ENCODE data around the gene RANBP3.
A peak's percentile ranks its signal among the peaks of the same experiment; 100 is the strongest.

The RANBP3 gene

DNA sequence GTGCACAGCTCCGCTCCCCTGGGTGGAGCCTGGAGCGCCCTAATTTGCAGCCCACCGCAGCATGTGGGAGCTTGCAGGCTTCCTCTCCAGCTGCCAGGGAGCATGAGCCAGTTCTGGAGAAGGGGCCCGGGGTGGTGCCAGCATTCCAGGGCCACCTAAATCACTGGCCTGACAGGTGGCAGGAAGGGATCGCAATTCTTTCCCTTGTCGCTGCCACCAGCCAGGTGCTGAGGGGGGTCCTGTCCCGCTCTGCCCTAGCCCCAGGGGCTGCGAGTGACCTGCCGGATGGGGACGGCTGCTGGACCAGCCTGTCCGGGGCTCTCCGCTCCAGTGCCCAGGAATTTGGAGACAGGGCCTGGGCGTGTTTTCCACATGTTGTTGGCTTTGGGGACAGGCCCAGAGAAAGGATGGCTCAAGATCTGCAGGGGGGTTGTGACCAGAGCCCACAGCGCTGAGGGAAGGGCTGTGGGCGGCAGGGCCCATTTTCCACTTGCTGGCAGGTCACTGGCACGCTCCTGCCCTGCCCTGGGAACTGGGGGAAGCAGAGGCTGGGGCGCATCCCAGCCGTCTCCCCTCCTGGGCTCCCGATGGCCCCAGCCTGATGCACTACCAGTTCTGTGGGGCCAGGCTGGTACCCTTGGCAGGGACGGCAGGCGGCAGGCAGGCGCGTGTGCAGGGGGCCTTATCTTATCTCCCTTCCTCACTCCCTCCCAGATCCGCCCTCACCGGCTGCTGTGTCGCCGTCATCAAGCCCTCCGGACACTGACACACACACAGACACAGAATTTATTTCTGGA, 83.8 kb downstream of the RANBP3 start:
- H3K36me3 ChIP-seq (ENCODE audit: low read depth) = peaks cover 5% of the 10 kb centered on the region; the same call in 1 of the 2 replicates
- H3K4me1 ChIP-seq (ENCODE audit: insufficient read depth, poor library complexity, severe bottlenecking) = no peaks in the 10 kb centered on the region
- TF ChIP-seq, protein P1, sequence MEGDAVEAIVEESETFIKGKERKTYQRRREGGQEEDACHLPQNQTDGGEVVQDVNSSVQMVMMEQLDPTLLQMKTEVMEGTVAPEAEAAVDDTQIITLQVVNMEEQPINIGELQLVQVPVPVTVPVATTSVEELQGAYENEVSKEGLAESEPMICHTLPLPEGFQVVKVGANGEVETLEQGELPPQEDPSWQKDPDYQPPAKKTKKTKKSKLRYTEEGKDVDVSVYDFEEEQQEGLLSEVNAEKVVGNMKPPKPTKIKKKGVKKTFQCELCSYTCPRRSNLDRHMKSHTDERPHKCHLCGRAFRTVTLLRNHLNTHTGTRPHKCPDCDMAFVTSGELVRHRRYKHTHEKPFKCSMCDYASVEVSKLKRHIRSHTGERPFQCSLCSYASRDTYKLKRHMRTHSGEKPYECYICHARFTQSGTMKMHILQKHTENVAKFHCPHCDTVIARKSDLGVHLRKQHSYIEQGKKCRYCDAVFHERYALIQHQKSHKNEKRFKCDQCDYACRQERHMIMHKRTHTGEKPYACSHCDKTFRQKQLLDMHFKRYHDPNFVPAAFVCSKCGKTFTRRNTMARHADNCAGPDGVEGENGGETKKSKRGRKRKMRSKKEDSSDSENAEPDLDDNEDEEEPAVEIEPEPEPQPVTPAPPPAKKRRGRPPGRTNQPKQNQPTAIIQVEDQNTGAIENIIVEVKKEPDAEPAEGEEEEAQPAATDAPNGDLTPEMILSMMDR (IDR thresholded peaks at IDR 0.05; ENCODE audit: poor library complexity, severe bottlenecking) = no peak
- no peak overlapping the region for H3K4me3 ChIP-seq (ENCODE audit: severe bottlenecking)
- H3K27ac ChIP-seq (ENCODE audit: poor library complexity, severe bottlenecking) = no peak overlapping the region
- DNase-seq (ENCODE audit: low spot score) (no peak), ATAC-seq (ENCODE audit: low read depth) (peak; percentile 5; the same call in 1 of the 3 replicates)
- no peaks in the 10 kb centered on the region for H3K27me3 ChIP-seq (ENCODE audit: insufficient read depth, poor library complexity, severe bottlenecking)
- peaks cover 2% of the 10 kb centered on the region for H3K9me3 ChIP-seq (ENCODE audit: severe bottlenecking)

DNA sequence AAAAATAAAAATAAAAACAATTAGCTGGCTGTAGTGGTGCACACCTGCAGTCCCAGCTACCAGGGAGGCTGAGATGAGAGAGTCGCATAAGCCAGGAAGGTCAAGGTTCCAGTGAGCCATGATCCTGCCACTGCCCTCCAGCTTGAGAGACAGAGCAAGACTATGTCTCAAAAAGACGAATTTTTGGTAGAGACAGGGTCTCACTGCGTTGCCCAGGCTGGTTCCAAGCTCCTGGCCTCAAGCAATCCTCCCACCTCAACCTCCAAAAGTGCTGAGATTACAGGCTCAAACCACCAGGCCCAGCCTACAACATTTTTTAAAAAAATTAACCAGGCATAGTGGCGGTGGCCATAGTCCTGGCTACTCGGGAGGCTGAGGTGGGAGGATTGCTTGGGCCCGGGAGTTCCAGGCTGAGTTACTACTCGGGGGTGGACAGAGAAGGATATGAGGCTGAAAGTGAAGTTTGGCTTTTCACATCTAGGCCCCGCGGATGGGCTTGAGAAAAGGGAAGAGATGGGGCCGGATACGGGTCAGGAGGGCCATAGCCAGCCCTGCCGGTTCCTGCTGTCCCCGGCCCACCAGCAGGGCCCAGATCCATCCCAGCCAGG, 84.5 kb downstream of the RANBP3 start:
- TF ChIP-seq, protein P1 (IDR thresholded peaks at IDR 0.05; ENCODE audit: poor library complexity, severe bottlenecking) = no peak
- DNase-seq (ENCODE audit: low spot score) (no peak), ATAC-seq (ENCODE audit: low read depth) (peak; percentile 7; the same call in 1 of the 3 replicates)
- H3K4me3 ChIP-seq (ENCODE audit: severe bottlenecking) = no peak overlapping the region
- no peaks in the 10 kb centered on the region for H3K27me3 ChIP-seq (ENCODE audit: insufficient read depth, poor library complexity, severe bottlenecking)
- H3K36me3 ChIP-seq (ENCODE audit: low read depth) = peaks cover 5% of the 10 kb centered on the region; the same call in 1 of the 2 replicates
- no peak overlapping the region for H3K27ac ChIP-seq (ENCODE audit: poor library complexity, severe bottlenecking)
- H3K9me3 ChIP-seq (ENCODE audit: severe bottlenecking) = peaks cover 2% of the 10 kb centered on the region
- no peaks in the 10 kb centered on the region for H3K4me1 ChIP-seq (ENCODE audit: insufficient read depth, poor library complexity, severe bottlenecking)

DNA sequence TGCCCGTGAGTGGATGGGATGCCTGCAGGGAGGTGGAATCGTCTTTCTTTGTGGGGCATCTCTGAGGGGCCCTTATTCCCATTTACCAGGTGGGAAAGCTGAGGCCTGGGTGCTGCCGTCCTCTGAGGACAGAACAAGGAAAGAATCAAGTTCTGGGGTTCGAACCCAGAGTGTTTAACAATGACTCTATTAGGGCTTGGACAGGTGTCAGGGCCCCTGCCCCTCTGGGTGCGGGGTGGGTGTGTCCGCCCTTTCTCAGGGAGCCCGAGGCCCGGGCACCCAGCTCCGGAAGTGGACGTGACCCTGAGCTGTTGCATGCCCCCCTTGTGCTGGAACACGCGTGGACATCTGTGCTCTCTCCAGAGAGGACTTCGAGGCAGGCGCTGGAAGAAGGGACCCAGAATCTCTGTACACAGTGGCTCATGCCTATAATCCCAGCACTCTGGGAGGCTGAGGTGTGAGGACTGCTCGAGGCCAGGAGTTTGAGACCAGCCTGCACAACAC, 85.1 kb downstream of the RANBP3 start:
- no peak for DNase-seq (ENCODE audit: low spot score)
- no peak for ATAC-seq (ENCODE audit: low read depth)
- Histone ChIP-seq H3K4me1 (ENCODE audit: insufficient read depth, poor library complexity, severe bottlenecking) (no peaks in the 10 kb centered on the region), H3K27me3 (ENCODE audit: insufficient read depth, poor library complexity, severe bottlenecking) (no peaks in the 10 kb centered on the region), H3K9me3 (ENCODE audit: severe bottlenecking) (peaks cover 2% of the 10 kb centered on the region), H3K27ac (ENCODE audit: poor library complexity, severe bottlenecking) (no peak overlapping the region), H3K4me3 (ENCODE audit: severe bottlenecking) (no peak overlapping the region), H3K36me3 (ENCODE audit: low read depth) (peaks cover 5% of the 10 kb centered on the region; the same call in 1 of the 2 replicates)
- TF ChIP-seq, protein P1 (IDR thresholded peaks at IDR 0.05; ENCODE audit: poor library complexity, severe bottlenecking) = peak; percentile 21

DNA sequence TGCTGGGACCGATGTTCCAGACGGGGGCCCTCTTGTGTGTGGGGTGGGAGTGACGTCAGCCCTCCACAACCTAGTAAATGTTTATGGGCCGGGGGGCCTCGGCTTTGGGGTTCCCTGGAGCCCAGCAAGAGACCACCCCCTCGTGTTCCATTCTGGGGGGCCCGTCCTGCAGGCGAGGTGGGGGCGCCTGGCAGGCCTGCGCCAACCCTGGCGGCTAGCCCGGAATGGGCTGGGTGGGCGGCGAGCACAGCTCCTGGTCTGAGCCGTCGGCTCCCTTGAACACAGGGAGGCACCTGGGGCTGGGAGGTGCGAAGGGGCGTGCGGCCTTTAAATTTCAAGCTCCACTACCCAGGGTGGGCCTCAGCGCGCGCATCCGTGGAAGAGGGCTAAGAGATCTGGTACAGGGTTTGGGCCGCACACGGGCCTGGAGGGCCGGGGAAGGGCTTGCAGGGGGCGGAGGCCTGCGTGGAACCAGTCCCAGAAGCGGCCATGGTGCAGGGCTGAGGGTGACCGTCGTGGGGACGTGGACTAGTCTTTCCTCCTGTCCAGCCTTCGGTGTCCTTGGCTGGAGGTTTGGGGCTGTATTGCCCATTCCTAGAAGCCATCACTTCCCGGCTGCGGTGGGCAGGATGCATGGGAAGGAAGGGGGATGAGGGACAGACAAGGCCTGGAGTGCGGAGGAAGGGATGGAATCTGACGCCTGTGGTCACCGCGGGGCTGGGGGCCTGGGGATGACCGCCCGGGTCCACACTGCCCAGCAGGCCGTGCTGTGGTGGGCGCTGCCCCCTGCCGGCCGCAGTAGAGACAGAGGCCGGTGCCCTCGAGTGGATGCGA, 85.8 kb downstream of the RANBP3 start:
- Histone ChIP-seq H3K27me3 (ENCODE audit: insufficient read depth, poor library complexity, severe bottlenecking) (no peaks in the 10 kb centered on the region), H3K9me3 (ENCODE audit: severe bottlenecking) (peaks cover 2% of the 10 kb centered on the region), H3K36me3 (ENCODE audit: low read depth) (peaks cover 5% of the 10 kb centered on the region; the same call in 1 of the 2 replicates), H3K4me1 (ENCODE audit: insufficient read depth, poor library complexity, severe bottlenecking) (no peaks in the 10 kb centered on the region), H3K27ac (ENCODE audit: poor library complexity, severe bottlenecking) (no peak overlapping the region), H3K4me3 (ENCODE audit: severe bottlenecking) (no peak overlapping the region)
- ATAC-seq (ENCODE audit: low read depth) (peak; percentile 35; the same call in 2 of the 3 replicates), DNase-seq (ENCODE audit: low spot score) (no peak)
- TF ChIP-seq, protein P1 (IDR thresholded peaks at IDR 0.05; ENCODE audit: poor library complexity, severe bottlenecking) = peak; percentile 40

Data from RWPE2 (cell line).